ENCODE measurements around the gene AUH. TPM values are rescaled to one million over a fixed set of nuclear protein-coding genes. Genes with fewer than 3 reads are reported as not detected.

The AUH gene
- total RNA-seq, 1 donor = 19.6 TPM

DNA sequence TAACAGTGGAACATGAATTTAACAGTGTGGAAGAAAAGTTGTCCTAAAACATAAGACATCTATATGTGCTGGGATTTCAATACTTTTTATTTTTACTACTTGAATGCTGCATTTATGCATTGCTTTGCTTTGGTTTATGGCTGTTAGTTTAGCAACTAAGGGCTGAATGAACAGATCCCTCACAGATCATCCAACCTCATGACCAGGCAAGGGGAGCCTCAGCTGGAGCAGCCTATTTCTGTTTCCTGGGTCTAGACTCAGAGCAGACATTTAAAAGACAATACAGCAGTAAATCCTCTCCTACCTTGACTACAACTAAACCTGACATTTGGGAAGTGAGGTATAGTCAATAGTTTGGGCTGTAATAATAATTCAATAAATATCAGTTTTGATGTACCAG is 163.3 kb downstream of the AUH start:
- no peak for DNase-seq (ENCODE audit: low read depth)
- H3K4me3 ChIP-seq (ENCODE audit: low read depth, low read length) = no peak overlapping the region
- TF ChIP-seq, protein P1, sequence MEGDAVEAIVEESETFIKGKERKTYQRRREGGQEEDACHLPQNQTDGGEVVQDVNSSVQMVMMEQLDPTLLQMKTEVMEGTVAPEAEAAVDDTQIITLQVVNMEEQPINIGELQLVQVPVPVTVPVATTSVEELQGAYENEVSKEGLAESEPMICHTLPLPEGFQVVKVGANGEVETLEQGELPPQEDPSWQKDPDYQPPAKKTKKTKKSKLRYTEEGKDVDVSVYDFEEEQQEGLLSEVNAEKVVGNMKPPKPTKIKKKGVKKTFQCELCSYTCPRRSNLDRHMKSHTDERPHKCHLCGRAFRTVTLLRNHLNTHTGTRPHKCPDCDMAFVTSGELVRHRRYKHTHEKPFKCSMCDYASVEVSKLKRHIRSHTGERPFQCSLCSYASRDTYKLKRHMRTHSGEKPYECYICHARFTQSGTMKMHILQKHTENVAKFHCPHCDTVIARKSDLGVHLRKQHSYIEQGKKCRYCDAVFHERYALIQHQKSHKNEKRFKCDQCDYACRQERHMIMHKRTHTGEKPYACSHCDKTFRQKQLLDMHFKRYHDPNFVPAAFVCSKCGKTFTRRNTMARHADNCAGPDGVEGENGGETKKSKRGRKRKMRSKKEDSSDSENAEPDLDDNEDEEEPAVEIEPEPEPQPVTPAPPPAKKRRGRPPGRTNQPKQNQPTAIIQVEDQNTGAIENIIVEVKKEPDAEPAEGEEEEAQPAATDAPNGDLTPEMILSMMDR (IDR thresholded peaks at IDR 0.05; ENCODE audit: insufficient read depth, low read length) = no peak

DNA sequence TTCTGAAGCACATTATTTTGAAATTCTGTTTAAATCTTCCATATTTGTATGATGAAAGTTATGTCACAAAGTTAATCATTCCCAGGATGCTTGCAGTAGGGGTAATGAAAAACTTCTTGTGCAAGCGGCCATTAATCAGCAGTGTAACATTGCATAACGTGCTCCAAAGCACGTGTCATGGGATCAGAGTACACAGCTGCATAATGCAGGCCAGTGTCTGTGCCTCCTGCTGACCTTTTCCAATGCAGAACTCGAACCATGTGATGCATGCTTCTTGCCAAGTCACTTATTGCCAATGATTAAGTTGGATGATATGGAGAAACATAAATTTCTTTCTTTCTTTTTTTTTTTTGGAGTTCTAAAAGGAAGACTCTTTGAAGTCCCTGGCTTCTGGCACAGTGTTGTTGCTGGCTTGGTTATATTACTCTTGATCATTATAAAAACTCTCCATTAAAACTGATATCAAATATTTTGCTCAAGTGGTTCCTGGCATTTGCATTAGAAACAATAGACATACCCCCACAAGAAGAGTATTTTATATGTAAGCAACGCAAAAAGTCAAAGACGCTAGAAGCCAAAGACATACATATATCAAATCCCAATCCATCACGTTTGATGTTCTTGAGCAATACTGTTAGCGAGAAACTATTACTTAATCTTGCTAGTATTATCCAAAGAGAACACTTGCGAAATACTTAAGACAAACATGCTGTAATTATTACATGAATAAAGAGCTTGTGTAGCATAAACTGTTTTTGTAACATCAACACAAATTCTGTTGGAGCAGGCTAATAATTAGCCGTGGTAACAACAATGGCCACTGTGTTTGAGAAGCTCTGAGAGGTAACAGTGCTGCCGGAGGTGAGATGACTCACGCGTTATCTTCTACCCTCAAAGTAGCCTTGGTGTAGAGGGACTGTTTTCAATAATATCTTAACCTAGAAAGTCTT is 164.2 kb downstream of the AUH start:
- peak; percentile 99 for DNase-seq (ENCODE audit: low read depth)
- TF ChIP-seq, protein P1 (IDR thresholded peaks at IDR 0.05; ENCODE audit: insufficient read depth, low read length) = no peak
- H3K4me3 ChIP-seq (ENCODE audit: low read depth, low read length) = no peak overlapping the region

DNA sequence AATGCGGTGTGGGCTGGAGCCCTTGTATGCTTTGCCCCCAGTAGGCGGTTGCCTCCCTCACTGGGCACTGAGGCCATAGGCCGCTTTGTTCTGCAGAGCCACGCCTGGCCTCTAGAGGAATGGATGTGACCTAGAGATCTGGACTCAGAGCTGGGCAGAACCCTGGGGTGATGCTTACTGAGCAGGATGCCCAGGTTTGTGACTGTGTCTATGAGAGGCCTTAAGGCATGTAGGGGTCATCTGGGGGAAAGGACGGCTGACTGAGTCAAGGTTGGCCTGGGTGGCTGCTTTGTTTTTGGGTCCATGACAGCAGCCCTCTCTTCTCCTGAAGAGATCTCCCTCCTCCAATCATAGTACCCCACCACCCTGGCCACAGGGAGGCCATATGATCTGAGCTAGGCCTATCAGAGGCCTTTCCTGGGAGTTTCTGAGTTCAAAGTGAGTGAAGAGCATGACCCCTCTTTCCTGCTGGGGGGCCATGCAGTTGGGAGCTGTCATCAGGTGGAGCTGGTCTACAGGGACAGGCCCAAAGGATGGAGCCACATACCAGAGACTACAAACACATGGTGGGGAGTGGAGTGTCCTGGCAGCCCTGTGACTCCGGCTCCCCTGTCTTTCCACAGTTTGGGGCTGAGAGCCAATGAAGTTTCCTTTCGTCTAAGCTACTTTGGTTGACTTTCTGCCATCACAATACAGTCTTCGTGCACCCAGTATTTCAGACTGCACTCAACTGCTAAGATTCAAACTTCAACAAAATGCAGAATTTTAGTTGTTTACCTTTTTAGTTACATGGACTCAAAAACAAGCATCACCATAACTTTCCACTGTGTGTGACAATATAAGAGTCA is 165.4 kb downstream of the AUH start:
- H3K4me3 ChIP-seq (ENCODE audit: low read depth, low read length) = no peak overlapping the region
- TF ChIP-seq, protein P1 (IDR thresholded peaks at IDR 0.05; ENCODE audit: insufficient read depth, low read length) = no peak
- DNase-seq (ENCODE audit: low read depth) = no peak

DNA sequence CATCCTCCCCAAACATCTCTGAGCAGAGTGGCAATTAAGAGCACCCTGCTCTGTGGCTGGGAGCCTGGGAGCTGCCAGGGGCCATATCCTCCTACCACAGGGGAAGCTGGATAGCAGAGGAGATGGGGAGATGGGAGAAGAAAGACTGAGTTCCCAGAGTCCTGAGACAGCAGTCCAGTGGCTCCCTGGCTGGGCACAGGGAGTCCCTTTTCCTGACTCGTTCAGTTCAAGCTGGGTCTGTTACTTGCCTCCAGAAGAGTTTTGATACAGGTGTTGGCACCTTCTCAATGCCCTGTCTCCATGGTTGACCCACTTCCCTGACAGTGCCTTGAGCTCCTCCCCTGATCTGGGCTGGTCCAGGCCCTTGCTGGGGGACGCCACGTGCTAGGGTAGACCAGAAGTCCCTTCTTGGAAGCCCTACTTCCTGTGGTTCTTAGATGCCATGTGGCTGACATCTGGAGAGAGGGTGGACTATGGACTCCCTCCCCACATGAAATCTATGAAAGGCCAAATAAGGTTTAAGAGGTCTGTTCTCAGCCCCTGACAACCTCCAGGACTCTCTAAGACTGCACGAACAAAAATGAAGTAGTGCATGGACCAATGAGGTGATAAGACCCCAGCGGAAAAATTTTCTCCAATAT is 166.2 kb downstream of the AUH start:
- no peak for DNase-seq (ENCODE audit: low read depth)
- H3K4me3 ChIP-seq (ENCODE audit: low read depth, low read length) = no peak overlapping the region
- TF ChIP-seq, protein P1 (IDR thresholded peaks at IDR 0.05; ENCODE audit: insufficient read depth, low read length) = no peak

DNA sequence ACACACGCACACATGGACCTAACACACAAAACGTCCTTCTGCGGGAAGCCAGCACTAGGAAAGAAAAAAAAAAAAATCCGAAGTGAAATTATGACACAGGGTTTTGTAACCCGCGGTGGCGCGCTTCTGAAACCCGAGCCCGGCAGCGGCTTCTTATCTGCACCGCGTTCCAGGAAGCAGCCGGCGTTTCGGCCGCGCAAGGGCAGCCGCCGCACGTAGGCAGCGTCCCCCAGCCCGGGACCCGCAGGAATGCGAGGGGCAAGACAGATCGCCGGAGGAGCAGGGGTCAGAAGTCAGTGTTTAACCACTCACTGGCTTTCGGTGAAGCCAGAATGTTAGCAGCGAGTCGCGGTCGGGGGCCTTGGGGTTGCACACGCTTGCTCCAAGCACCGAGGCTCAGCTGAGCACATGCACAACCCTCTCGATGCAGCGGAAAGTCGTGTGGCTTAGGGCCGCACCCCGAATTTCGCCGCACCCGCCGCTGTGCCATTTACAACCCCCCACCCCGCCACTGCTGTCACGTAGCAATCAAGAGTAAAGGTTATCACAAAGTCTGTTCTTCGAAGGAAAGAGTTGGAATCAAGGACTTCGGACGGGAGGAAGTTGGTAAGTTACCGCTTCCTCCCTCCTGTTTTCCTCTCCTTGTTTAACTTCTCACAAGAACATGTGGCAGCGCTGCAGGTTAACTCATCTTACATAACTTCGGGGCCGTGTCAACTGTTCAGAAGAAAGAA is 167.9 kb downstream of the AUH start:
- peak; percentile 96 for DNase-seq (ENCODE audit: low read depth)
- peak overlapping the region; percentile 57 for H3K4me3 ChIP-seq (ENCODE audit: low read depth, low read length)

More for the DNA sequence above, 167.9 kb downstream of the AUH start:
- TF ChIP-seq, protein P1 (IDR thresholded peaks at IDR 0.05; ENCODE audit: insufficient read depth, low read length) = no peak
